Heart left ventricle (tissue), 16 donors: ENCODE data around the gene WDR18. TPM values are rescaled to one million over a fixed set of nuclear protein-coding genes. Genes with fewer than 3 reads are reported as not detected.
A peak's percentile ranks its signal among the peaks of the same experiment; 100 is the strongest.

Source experiments
- ATAC-seq, 4 donors: fragments of 200-7000 bp; cut with Tn5 transposase; one replicate each; pipeline ENCODE4 v1.9.1; 2020 to 2022; ENCODE audit warnings: moderate library complexity in 4 of 4, mild to moderate bottlenecking in 3 of 4, moderate number of reproducible peaks in 1 of 4
- DNase-seq, 5 donors: peaks; one replicate each; pipeline ENCODE4 v3.0.0-alpha.2; 2020
- H3K27ac ChIP-seq, 12 donors: fragments of 200-600 bp; sonication (generic) in 4 of 12; one replicate each; pipeline versions ENCODE4 v1.5.0 to v1.8.0; 2016 to 2022; ENCODE audit warnings: mild to moderate bottlenecking in 2 of 12
- H3K27me3 ChIP-seq, 9 donors: fragments of 200-600 bp; sonication (generic) in 2 of 9; one replicate each; pipeline versions ENCODE4 v1.5.1 to v1.8.0; 2016 to 2022; ENCODE audit warnings: mild to moderate bottlenecking in 3 of 9
- H3K36me3 ChIP-seq, 9 donors: fragments of 200-600 bp; sonication (generic) in 2 of 9; one replicate each; pipeline versions ENCODE4 v1.5.0 to v1.8.0; 2018 to 2022; ENCODE audit warnings: mild to moderate bottlenecking in 2 of 9
- H3K4me1 ChIP-seq, 12 donors: fragments of 200-600 bp; sonication (generic) in 4 of 12; one replicate each; pipeline versions ENCODE4 v1.5.0 to v1.8.0; 2016 to 2022; ENCODE audit warnings: mild to moderate bottlenecking in 3 of 12
- H3K4me3 ChIP-seq, 12 donors: fragments of 200-600 bp; sonication (generic) in 4 of 12; one replicate each; pipeline versions ENCODE4 v1.5.0 to v1.8.0; 2017 to 2022; ENCODE audit warnings: mild to moderate bottlenecking in 9 of 12, moderate library complexity in 4 of 12
- H3K9me3 ChIP-seq, 12 donors: fragments of 200-600 bp; sonication (generic) in 4 of 12; one replicate each; pipeline versions ENCODE4 v1.5.0 to v1.8.0; 2016 to 2022; ENCODE audit warnings: mild to moderate bottlenecking in 1 of 12
- POLR2A ChIP-seq, 2 donors: fragments of 450-650 bp; IDR thresholded peaks; one replicate each; pipeline ENCODE4 v1.6.1; 2017; ENCODE audit warnings: antibody characterized with exemption in 2 of 2, mild to moderate bottlenecking in 2 of 2, moderate library complexity in 2 of 2
- WGBS, 4 donors: extraction: QIAGEN DNeasy Blood & Tissue Kit in 2 of 4; methylation state at CpG; one replicate each; pipeline versions ENCODE4 v1.1.5 to v1.1.7; 2013 to 2018; 5-methylcytosine and 5-hydroxymethylcytosine counted together
- intact Hi-C, 10 donors: fragments of 100-400 bp; cut with DNase I; formaldehyde crosslinking; loops; one replicate each; pipeline versions ENCODE4 v1.11.1 to v1.14.2; 2022
- polyA plus RNA-seq, 2 donors: library from polyadenylated mRNA; stranded (reverse); fragments of 200-250 nt; gene quantifications; one replicate each; pipeline ENCODE4 v1.2.3, GENCODE V29; 2013
- total RNA-seq, 9 donors: library from RNA; depleted of rRNA in 2 of 9; stranded (reverse); fragments of >200 nt in 2 of 9; fragmentation: NEBNext Ultra II Directional in 3 of 9; extraction: Animal tissue kit (Norgen Biotek cat#: 25700) in 3 of 9; gene quantifications; one replicate each; pipeline versions ENCODE4 v1.1.0 to v1.2.4, GENCODE V29; 2016 to 2023
- TF ChIP-seq, protein P1 (sequence below), 12 donors: fragments of 200-600 bp; sonication (generic) in 4 of 12; IDR thresholded peaks; one replicate each; pipeline versions ENCODE4 v1.5.0 to v1.8.0; 2018 to 2022; ENCODE audit warnings: antibody characterized with exemption in 12 of 12, mild to moderate bottlenecking in 5 of 12
- donor health status: ischemic (EF 13 %, LVEDD 7.1; RV severe dilation, severe dysfunction).
- donor health status: healthy with polysubstance abuse.
- donor health status: DM: no; HTN: yes; CAD: no.
- donor health status: DM: no; HTN: no; CAD: no.
- donor health status: ischemic (EF 25% LVEDD 6.9; RV normal size, moderate dysfunction).
- donor health status: ischemic (EF 25% LVEDD 5.7; RV mildly dilated, moderate dysfunction).
- donor health status: healthy.
- donor health status: DM: yes; HTN: yes; CAD: no.
- donor health status: ischemic (EF 35%, LVEDD 5.7; RV mildly dilated, moderate dysfunction).
- donor health status: nonischemic (EF 11% LVEDD 7.7; RV severe dilation, severe dysfunction).
- donor health status: DM: yes; HTN: yes; CAD: no.
- donor health status: PGD.
- donor health status: ischemic (EF 29% LVEDD 5.4; RV normal size, mild dysfunction).
- donor health status: nonischemic (EF 23%, LVEDD 6.1; RV moderate dilation, normal function).

WDR18 gene
- total and polyA plus RNA-seq, 11 donors: 15.6 to 36.3 (median 19.4) TPM

GRCh38 chr19:1041272-1041834 is 57.2 kb downstream of the WDR18 start:
- no peak for ATAC-seq
- no peaks in the 10 kb centered on the region for H3K27me3 ChIP-seq
- no peak for DNase-seq
- H3K4me1 ChIP-seq: peaks cover 3 to 53% (median 22%) of the 10 kb centered on the region in 12 donors
- H3K27ac ChIP-seq: peak overlapping the region in 1 of 12 donors; percentile 21
- H3K4me3 ChIP-seq: peak overlapping the region in 11 of 12 donors; percentile 32 to 82 (median 63)
- H3K36me3 ChIP-seq: peaks cover 0 to 21% (median 10%) of the 10 kb centered on the region in 9 donors
- TF ChIP-seq, protein P1, sequence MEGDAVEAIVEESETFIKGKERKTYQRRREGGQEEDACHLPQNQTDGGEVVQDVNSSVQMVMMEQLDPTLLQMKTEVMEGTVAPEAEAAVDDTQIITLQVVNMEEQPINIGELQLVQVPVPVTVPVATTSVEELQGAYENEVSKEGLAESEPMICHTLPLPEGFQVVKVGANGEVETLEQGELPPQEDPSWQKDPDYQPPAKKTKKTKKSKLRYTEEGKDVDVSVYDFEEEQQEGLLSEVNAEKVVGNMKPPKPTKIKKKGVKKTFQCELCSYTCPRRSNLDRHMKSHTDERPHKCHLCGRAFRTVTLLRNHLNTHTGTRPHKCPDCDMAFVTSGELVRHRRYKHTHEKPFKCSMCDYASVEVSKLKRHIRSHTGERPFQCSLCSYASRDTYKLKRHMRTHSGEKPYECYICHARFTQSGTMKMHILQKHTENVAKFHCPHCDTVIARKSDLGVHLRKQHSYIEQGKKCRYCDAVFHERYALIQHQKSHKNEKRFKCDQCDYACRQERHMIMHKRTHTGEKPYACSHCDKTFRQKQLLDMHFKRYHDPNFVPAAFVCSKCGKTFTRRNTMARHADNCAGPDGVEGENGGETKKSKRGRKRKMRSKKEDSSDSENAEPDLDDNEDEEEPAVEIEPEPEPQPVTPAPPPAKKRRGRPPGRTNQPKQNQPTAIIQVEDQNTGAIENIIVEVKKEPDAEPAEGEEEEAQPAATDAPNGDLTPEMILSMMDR (IDR thresholded peaks at IDR 0.05): no peak
- TF ChIP-seq POLR2A (IDR thresholded peaks at IDR 0.05): no peak
- 1 to 38% (median 37%) methylated on average over 13 to 26 of the region's 26 CpGs for WGBS, 4 donors
- intact Hi-C loops: loop anchor here in 2 of 10 donors (5.0 kb wide), 2 partner anchors 51 to 56 kb away; partner anchors contain the start of gene POLR2E (in 1 of the 2)
- H3K9me3 ChIP-seq: no peaks in the 10 kb centered on the region

DNA sequence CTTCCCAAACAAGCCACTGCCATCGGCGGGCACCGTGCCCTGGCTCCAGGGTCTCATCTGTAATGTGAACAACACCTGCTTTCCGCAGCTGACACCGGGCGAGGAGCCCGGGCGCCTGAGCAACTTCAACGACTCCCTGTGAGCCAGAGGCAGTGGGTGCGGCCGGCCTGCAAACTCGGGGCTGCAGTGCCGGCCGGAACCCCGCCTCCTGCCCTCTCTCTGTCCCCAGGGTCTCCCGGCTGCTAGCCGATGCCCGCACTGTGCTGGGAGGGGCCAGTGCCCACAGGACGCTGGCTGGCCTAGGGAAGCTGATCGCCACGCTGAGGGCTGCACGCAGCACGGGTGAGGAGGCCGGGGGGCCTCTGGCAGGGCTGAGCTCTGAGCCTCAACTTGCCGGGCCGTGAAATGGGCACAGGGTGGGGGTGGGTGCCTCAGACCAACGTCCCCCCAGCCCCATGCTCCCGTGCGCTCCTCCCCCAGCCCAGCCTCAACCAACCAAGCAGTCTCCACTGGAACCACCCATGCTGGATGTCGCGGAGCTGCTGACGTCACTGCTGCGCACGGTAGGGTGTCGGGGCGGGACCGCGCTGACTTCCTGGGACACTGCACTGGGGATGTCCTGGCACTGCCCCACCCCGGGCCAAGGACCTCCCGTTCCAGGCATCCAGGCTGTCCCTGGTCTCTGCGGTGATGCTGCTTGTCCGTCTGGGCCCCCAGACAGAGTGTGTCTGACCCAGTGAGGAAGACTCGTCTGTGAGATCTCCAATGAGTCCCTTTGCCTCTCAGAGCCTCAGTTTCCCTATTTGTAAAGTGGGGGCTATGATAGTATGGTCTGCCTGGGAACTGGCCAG is 57.9 kb downstream of the WDR18 start:
- intact Hi-C loops: loop anchor here in 2 of 10 donors (5.0 kb wide), 2 partner anchors 50 to 55 kb away; partner anchors contain the start of gene POLR2E (in 1 of the 2)
- ATAC-seq: no peak
- H3K27ac ChIP-seq: no peak overlapping the region
- H3K4me3 ChIP-seq: peak overlapping the region in 2 of 12 donors; percentile 70 to 72
- no peak for DNase-seq
- 66 to 76% (median 71%) methylated on average over 22 to 43 of the region's 43 CpGs for WGBS, 4 donors
- peaks cover 3 to 49% (median 22%) of the 10 kb centered on the region in 12 donors for H3K4me1 ChIP-seq
- peaks cover 0 to 17% (median 7%) of the 10 kb centered on the region in 9 donors for H3K36me3 ChIP-seq
- no peaks in the 10 kb centered on the region for H3K27me3 ChIP-seq
- H3K9me3 ChIP-seq: no peaks in the 10 kb centered on the region
- TF ChIP-seq, protein P1 (IDR thresholded peaks at IDR 0.05): no peak
- no peak for TF ChIP-seq POLR2A (IDR thresholded peaks at IDR 0.05)

GRCh38 chr19:1042689-1043511 is 58.8 kb downstream of the WDR18 start:
- peaks cover 3 to 41% (median 22%) of the 10 kb centered on the region in 12 donors for H3K4me1 ChIP-seq
- H3K4me3 ChIP-seq: no peak overlapping the region
- H3K9me3 ChIP-seq: no peaks in the 10 kb centered on the region
- no peaks in the 10 kb centered on the region for H3K27me3 ChIP-seq
- peaks cover 0 to 11% (median 0%) of the 10 kb centered on the region in 9 donors for H3K36me3 ChIP-seq
- H3K27ac ChIP-seq: no peak overlapping the region
- TF ChIP-seq, protein P1 (IDR thresholded peaks at IDR 0.05): no peak
- no peak for TF ChIP-seq POLR2A (IDR thresholded peaks at IDR 0.05)
- ATAC-seq: no peak
- DNase-seq: no peak
- intact Hi-C loops: loop anchor here in 2 of 10 donors (5.0 kb wide), 2 partner anchors 49 to 54 kb away; partner anchors contain the start of gene POLR2E (in 1 of the 2)
- 57 to 70% (median 64%) methylated on average over 3 to 23 of the region's 23 CpGs for WGBS, 4 donors

Other genes with a start within 250 kb of the WDR18 start
- gene MISP, start 233.2 kb upstream of the WDR18 start, total RNA-seq: 1 to 10 TPM in 1 of 9 donors, not detected in 8; 1.1 TPM
- gene MISP, start 233.2 kb upstream of the WDR18 start, polyA plus RNA-seq: under 1 TPM in 1 of 2 donors, not detected in 1; 0.06 TPM
- 100 to 1,000 TPM in 1 of 9 donors, 10 to 100 TPM in 8; 47.6 to 144 (median 55.6) TPM for gene PTBP1, start 186.9 kb upstream of the WDR18 start, total RNA-seq
- gene PTBP1, start 186.9 kb upstream of the WDR18 start, polyA plus RNA-seq: 10 to 100 TPM; 39.2 to 52.2 TPM
- gene PLPPR3, start 162.4 kb upstream of the WDR18 start, total RNA-seq: under 1 TPM in 3 of 9 donors, not detected in 6; 0.10 to 0.50 (median 0.14) TPM
- not detected for gene PLPPR3, start 162.4 kb upstream of the WDR18 start, polyA plus RNA-seq
- gene AZU1, start 156.5 kb upstream of the WDR18 start, total RNA-seq: 1 to 10 TPM in 1 of 9 donors, under 1 TPM in 1, not detected in 7; 0.20 to 3.3 TPM
- under 1 TPM in 1 of 2 donors, not detected in 1; 0.11 TPM for gene AZU1, start 156.5 kb upstream of the WDR18 start, polyA plus RNA-seq
- under 1 TPM in 1 of 9 donors, not detected in 8; 0.40 TPM for gene PRTN3, start 143.3 kb upstream of the WDR18 start, total RNA-seq
- under 1 TPM in 1 of 2 donors, not detected in 1; 0.11 TPM for gene PRTN3, start 143.3 kb upstream of the WDR18 start, polyA plus RNA-seq
- gene ELANE, start 132.0 kb upstream of the WDR18 start, total RNA-seq: 1 to 10 TPM in 2 of 9 donors, under 1 TPM in 2, not detected in 5; 0.42 to 1.8 (median 1.3) TPM
- 1 to 10 TPM in 1 of 2 donors, under 1 TPM in 1; 0.53 to 1.4 TPM for gene ELANE, start 132.0 kb upstream of the WDR18 start, polyA plus RNA-seq
- 100 to 1,000 TPM in 4 of 9 donors, 10 to 100 TPM in 5; 24.2 to 586 (median 84.5) TPM for gene CFD, start 124.7 kb upstream of the WDR18 start, total RNA-seq
- gene CFD, start 124.7 kb upstream of the WDR18 start, polyA plus RNA-seq: 100 to 1,000 TPM; 123 to 262 TPM
- gene MED16, start 91.2 kb upstream of the WDR18 start, total RNA-seq: 10 to 100 TPM; 17.5 to 41.9 (median 28.5) TPM
- 10 to 100 TPM; 19.8 to 25.6 TPM for gene MED16, start 91.2 kb upstream of the WDR18 start, polyA plus RNA-seq
- not detected for gene RNU6-9, start 90.9 kb upstream of the WDR18 start, total RNA-seq
- gene RNU6-9, start 90.9 kb upstream of the WDR18 start, polyA plus RNA-seq: not detected
- 10 to 100 TPM; 17.1 to 35.5 (median 23.8) TPM for gene R3HDM4, start 71.1 kb upstream of the WDR18 start, total RNA-seq
- 10 to 100 TPM; 30.4 to 47.1 TPM for gene R3HDM4, start 71.1 kb upstream of the WDR18 start, polyA plus RNA-seq
- gene KISS1R, start 67.0 kb upstream of the WDR18 start, total RNA-seq: not detected
- not detected for gene KISS1R, start 67.0 kb upstream of the WDR18 start, polyA plus RNA-seq
- 10 to 100 TPM in 1 of 9 donors, 1 to 10 TPM in 8; 1.9 to 15.7 (median 5.8) TPM for gene ARID3A, start 58.3 kb upstream of the WDR18 start, total RNA-seq
- 1 to 10 TPM; 3.9 to 5.9 TPM for gene ARID3A, start 58.3 kb upstream of the WDR18 start, polyA plus RNA-seq
- gene GRIN3B, start 16.1 kb downstream of the WDR18 start, total RNA-seq: under 1 TPM in 2 of 9 donors, not detected in 7; 0.09 to 0.51 TPM
- under 1 TPM in 1 of 2 donors, not detected in 1; 0.01 TPM for gene GRIN3B, start 16.1 kb downstream of the WDR18 start, polyA plus RNA-seq
- gene TMEM259, start 36.8 kb downstream of the WDR18 start, total RNA-seq: 100 to 1,000 TPM in 7 of 9 donors, 10 to 100 TPM in 2; 95.1 to 189 (median 112) TPM
- gene TMEM259, start 36.8 kb downstream of the WDR18 start, polyA plus RNA-seq: 100 to 1,000 TPM; 131 to 148 TPM
- not detected for gene RNU6-2, start 37.2 kb downstream of the WDR18 start, total RNA-seq
- gene RNU6-2, start 37.2 kb downstream of the WDR18 start, polyA plus RNA-seq: not detected
- gene CNN2, start 42.3 kb downstream of the WDR18 start, total RNA-seq: 10 to 100 TPM; 26.2 to 98.5 (median 61.6) TPM
- gene CNN2, start 42.3 kb downstream of the WDR18 start, polyA plus RNA-seq: 10 to 100 TPM; 43.8 to 45.3 TPM
- 10 to 100 TPM in 4 of 9 donors, 1 to 10 TPM in 5; 5.9 to 12.4 (median 9.2) TPM for gene ABCA7, start 55.8 kb downstream of the WDR18 start, total RNA-seq
- 1 to 10 TPM; 2.9 to 8.8 TPM for gene ABCA7, start 55.8 kb downstream of the WDR18 start, polyA plus RNA-seq
- 10 to 100 TPM in 3 of 9 donors, 1 to 10 TPM in 6; 1.6 to 38.2 (median 5.1) TPM for gene ARHGAP45, start 82.8 kb downstream of the WDR18 start, total RNA-seq
- 1 to 10 TPM; 4.1 to 4.7 TPM for gene ARHGAP45, start 82.8 kb downstream of the WDR18 start, polyA plus RNA-seq
- 100 to 1,000 TPM; 116 to 220 (median 139) TPM for gene POLR2E, start 111.0 kb downstream of the WDR18 start, total RNA-seq
- 100 to 1,000 TPM; 161 to 209 TPM for gene POLR2E, start 111.0 kb downstream of the WDR18 start, polyA plus RNA-seq
- gene GPX4, start 119.6 kb downstream of the WDR18 start, total RNA-seq: 100 to 1,000 TPM; 251 to 590 (median 289) TPM
- gene GPX4, start 119.6 kb downstream of the WDR18 start, polyA plus RNA-seq: 100 to 1,000 TPM; 377 to 558 TPM
- 10 to 100 TPM in 8 of 9 donors, 1 to 10 TPM in 1; 9.9 to 78.9 (median 20.0) TPM for gene SBNO2, start 189.9 kb downstream of the WDR18 start, total RNA-seq
- gene SBNO2, start 189.9 kb downstream of the WDR18 start, polyA plus RNA-seq: 10 to 100 TPM; 10.1 to 18.7 TPM
- gene STK11, start 221.4 kb downstream of the WDR18 start, total RNA-seq: 10 to 100 TPM; 44.7 to 92.0 (median 50.7) TPM
- gene STK11, start 221.4 kb downstream of the WDR18 start, polyA plus RNA-seq: 10 to 100 TPM; 49.1 to 56.4 TPM